ENCODE results near the gene SEMA3D.

Gene SEMA3D

GRCh38 chr7:85041605-85042216, 145.1 kb downstream of the SEMA3D start:
- DNase-seq (ENCODE audit: insufficient read length, low spot score), result peak; percentile 6
- FAIRE-seq, result no peak

- FAIRE-seq (no peak), DNase-seq (ENCODE audit: insufficient read length, low spot score) (no peak)
These were observed 147.5 kb downstream of the SEMA3D start for GRCh38 chr7:85039196-85039923.

GRCh38 chr7:85038466-85038865, 148.4 kb downstream of the SEMA3D start:
- DNase-seq (ENCODE audit: insufficient read length, low spot score) (no peak), FAIRE-seq (no peak)

- FAIRE-seq (no peak), DNase-seq (ENCODE audit: insufficient read length, low spot score) (no peak)
These were observed 153.6 kb downstream of the SEMA3D start for GRCh38 chr7:85033263-85033662.

- DNase-seq (ENCODE audit: insufficient read length, low spot score), result no peak
- no peak for FAIRE-seq
These were observed 155.4 kb downstream of the SEMA3D start for GRCh38 chr7:85031475-85031874.

- DNase-seq (ENCODE audit: insufficient read length, low spot score), result peak; percentile 17
- no peak for FAIRE-seq
These were observed 156.0 kb downstream of the SEMA3D start for GRCh38 chr7:85030893-85031292.

GRCh38 chr7:85025312-85025756, 161.5 kb downstream of the SEMA3D start:
- DNase-seq (ENCODE audit: insufficient read length, low spot score) (no peak), FAIRE-seq (no peak)

GRCh38 chr7:85023916-85024315, 162.9 kb downstream of the SEMA3D start:
- DNase-seq (ENCODE audit: insufficient read length, low spot score), result no peak
- no peak for FAIRE-seq

- no peak for FAIRE-seq
- no peak for DNase-seq (ENCODE audit: insufficient read length, low spot score)
These were observed 163.7 kb downstream of the SEMA3D start for GRCh38 chr7:85023066-85023712.

- no peak for FAIRE-seq
- DNase-seq (ENCODE audit: insufficient read length, low spot score), result no peak
These were observed 164.7 kb downstream of the SEMA3D start for GRCh38 chr7:85022064-85022697.

- DNase-seq (ENCODE audit: insufficient read length, low spot score), result no peak
- FAIRE-seq, result no peak
These were observed 165.7 kb downstream of the SEMA3D start for GRCh38 chr7:85021101-85021704.

- DNase-seq (ENCODE audit: insufficient read length, low spot score) (no peak), FAIRE-seq (no peak)
These were observed 167.1 kb downstream of the SEMA3D start for GRCh38 chr7:85019778-85020177.

GRCh38 chr7:85019176-85019575, 167.7 kb downstream of the SEMA3D start:
- no peak for FAIRE-seq

GRCh38 chr7:85018498-85018897, 168.4 kb downstream of the SEMA3D start:
- no peak for DNase-seq (ENCODE audit: insufficient read length, low spot score)
- no peak for FAIRE-seq

More at GRCh38 chr7:85019176-85019575, 167.7 kb downstream of the SEMA3D start:
- DNase-seq (ENCODE audit: insufficient read length, low spot score), result no peak

- no peak for DNase-seq (ENCODE audit: insufficient read length, low spot score)
- FAIRE-seq, result no peak
These were observed 170.6 kb downstream of the SEMA3D start for GRCh38 chr7:85016286-85016685.

GRCh38 chr7:85014936-85015660, 171.8 kb downstream of the SEMA3D start:
- FAIRE-seq (no peak), DNase-seq (ENCODE audit: insufficient read length, low spot score) (no peak)

GRCh38 chr7:85011127-85011526, 175.7 kb downstream of the SEMA3D start:
- DNase-seq (ENCODE audit: insufficient read length, low spot score) (no peak), FAIRE-seq (no peak)

GRCh38 chr7:85010306-85010705, 176.6 kb downstream of the SEMA3D start:
- no peak for DNase-seq (ENCODE audit: insufficient read length, low spot score)
- FAIRE-seq, result no peak

- FAIRE-seq, result no peak
- no peak for DNase-seq (ENCODE audit: insufficient read length, low spot score)
These were observed 180.1 kb downstream of the SEMA3D start for GRCh38 chr7:85006754-85007153.

GRCh38 chr7:85004402-85004801, 182.5 kb downstream of the SEMA3D start:
- DNase-seq (ENCODE audit: insufficient read length, low spot score) (no peak), FAIRE-seq (no peak)
